GM13977 (cell line): ENCODE measurements around the gene ACTG1.

Experiments used
- DNase-seq: peaks from one replicate; pipeline ENCODE4 v3.0.0; 2012; ENCODE audit warnings: low spot score
- CTCF ChIP-seq: IDR thresholded peaks from 2 replicates; pipeline ENCODE4 v1.5.1; 2012; ENCODE audit warnings: mild to moderate bottlenecking, control low read depth; ENCODE audit not compliant: insufficient read depth; ENCODE audit errors: extremely low read depth, missing control alignments
- in situ Hi-C: fragments of 300-500 bp; cut with MboI; formaldehyde crosslinking; loops from one replicate; pipeline ENCODE4 v1.12.0; 2022; ENCODE audit warnings: low sequenced_read_pairs, low pct_unique_long_range_greater_than_20kb, mixed read lengths, inconsistent platforms; ENCODE audit not compliant: unreplicated experiment

The ACTG1 gene

GRCh38 chr17:81500047-81500446, 12.6 kb downstream of the ACTG1 start:
- TF ChIP-seq CTCF: no peak
- in situ Hi-C loops: no loop called here
- no peak for DNase-seq

- in situ Hi-C loops: no loop called here
- no peak for TF ChIP-seq CTCF
- no peak for DNase-seq
Observed at GRCh38 chr17:81499601-81499970, 13.0 kb downstream of the ACTG1 start.

GRCh38 chr17:81498953-81499600, 13.5 kb downstream of the ACTG1 start:
- in situ Hi-C loops: no loop called here
- TF ChIP-seq CTCF: no peak
- no peak for DNase-seq

GRCh38 chr17:81494626-81495377, 17.8 kb downstream of the ACTG1 start:
- in situ Hi-C loops: no loop called here
- TF ChIP-seq CTCF: no peak
- DNase-seq: no peak

GRCh38 chr17:81493198-81494038, 19.2 kb downstream of the ACTG1 start:
- DNase-seq: no peak
- in situ Hi-C loops: no loop called here
- TF ChIP-seq CTCF: no peak

- no peak for DNase-seq
- TF ChIP-seq CTCF: no peak
- in situ Hi-C loops: no loop called here
Observed at GRCh38 chr17:81492706-81493105, 19.9 kb downstream of the ACTG1 start.
